GM19043 (cell line): ENCODE data around the gene KRTAP4-11.
"Not testable (repeated sequence)": the region's sequence is repeated elsewhere in the genome, so short reads cannot be mapped to it uniquely, and the experiment has no call there.

Experiments used
- ATAC-seq: cut with Tn5 transposase; IDR thresholded peaks from one replicate; pipeline ENCODE4 v1.9.1; 2021; ENCODE audit warnings: low read depth; ENCODE audit not compliant: unreplicated experiment

KRTAP4-11 gene

DNA sequence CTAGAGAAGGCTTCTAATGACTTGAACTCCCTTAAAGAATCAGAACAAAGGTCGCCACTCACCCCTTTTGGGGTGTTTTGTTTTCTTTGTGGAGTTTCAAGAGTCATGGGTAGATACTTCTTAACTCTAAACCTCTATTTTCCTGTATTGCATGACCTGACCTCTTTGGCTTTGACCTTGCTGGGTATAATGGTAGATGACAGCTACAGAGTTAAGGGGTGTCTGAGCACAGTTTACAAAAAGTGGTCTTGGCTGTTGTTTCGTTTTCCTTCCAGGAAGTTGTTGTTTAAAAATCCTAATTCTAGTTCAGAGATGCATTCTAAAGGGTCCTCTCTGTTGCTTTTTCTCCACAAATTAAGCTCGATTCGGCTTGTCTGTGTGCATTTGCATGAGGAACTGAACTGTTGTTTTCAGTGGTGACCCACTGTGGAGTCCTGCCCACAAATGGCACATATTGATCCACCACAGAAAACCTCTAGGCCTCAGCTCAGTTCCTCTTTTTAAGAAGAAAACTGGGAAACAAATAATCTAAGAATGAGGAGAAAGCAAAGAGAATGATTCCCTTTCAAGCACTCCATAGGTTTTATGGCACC is 29.3 kb downstream of the KRTAP4-11 start:
- ATAC-seq, result not testable (repeated sequence)

GRCh38 chr17:41084100-41084856 is 33.9 kb downstream of the KRTAP4-11 start, which contains the start of gene KRTAP4-7:
Gene KRTAP4-7, plus strand, starts transcription at chr17:41084150. Its CDS starts 57 bp downstream, at chr17:41084207.
- ATAC-seq, result not testable (repeated sequence)

GRCh38 chr17:41083427-41083826 is 34.7 kb downstream of the KRTAP4-11 start:
- not testable (repeated sequence) for ATAC-seq

- ATAC-seq, result no peak
These were observed 35.5 kb downstream of the KRTAP4-11 start for GRCh38 chr17:41082626-41083025.

DNA sequence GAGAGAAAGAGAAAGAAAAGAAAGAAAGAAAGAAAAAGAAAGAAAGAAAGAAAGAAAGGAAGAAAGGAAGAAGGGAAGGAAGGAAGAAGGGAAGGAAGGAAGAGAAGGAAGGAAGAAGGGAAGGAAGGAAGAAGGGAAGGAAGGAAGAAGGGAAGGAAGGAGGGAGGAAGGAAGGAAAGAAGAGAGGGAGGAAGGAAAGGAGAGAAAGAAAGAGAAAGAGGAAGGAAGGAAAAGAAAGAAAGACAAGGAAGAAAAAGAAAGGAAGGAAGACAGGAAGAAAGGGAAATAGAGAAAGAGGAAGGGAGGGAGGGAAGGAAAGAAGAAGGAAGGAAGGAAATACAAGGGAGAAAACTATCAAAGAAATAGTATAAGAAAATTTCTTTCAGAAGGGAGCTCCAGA is 41.4 kb downstream of the KRTAP4-11 start:
- no peak for ATAC-seq

GRCh38 chr17:41073676-41074075 is 44.5 kb downstream of the KRTAP4-11 start:
- ATAC-seq, result no peak

DNA sequence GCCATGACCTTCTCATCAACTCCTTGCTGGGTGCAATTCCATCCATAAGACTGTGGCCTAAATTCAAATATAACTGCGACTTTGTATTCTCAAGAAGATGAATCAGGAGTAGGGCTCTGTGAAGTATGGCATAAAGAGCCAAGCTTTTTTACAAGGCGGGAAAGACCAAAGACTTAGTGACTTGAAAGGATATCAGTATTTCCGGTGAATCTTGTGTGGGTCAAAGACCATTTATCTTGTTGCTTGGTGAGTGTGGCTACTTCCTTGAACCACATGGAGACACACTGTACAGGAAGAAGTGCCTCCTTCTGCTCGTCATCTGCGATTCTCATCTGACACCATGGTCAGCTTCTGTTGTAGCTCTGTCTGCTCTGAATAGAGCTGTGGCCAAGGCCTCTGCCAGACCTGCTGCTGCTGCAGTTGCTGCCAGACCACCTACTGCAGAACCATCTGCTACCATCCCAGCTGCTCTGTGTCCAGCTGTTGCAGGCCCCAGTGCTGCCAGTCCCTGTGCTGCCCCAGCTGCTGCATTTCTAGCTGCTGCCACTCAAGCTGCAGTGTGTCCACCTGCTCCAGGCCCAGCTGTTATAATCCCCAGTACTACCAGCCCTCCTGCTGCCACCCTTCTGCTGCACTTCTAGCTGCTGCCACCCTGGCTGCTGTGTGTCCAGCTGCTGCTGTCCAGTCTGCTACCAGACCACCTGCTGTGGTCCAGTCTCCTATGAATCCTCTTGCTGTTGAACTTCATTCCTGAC is 46.4 kb downstream of the KRTAP4-11 start:
- ATAC-seq, result no peak

DNA sequence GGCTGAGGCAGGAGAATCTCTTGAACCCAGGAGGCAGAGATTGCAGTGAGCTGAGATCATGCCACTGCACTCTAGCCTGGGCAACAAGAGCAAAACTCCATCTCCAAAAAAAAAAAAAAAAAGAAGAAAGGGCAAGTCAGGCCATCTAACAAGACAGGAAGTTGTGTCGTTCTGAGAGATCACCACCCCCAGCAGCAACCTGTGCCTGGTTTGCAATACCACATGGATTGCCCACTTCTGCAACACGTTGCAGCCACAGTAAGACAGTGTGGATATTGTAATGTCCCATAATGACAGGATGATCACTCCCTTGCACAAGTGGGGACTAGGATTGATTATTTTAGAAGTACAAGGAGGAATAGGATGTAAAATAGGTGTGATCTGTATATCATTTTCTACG is 49.1 kb downstream of the KRTAP4-11 start:
- ATAC-seq, result no peak

GRCh38 chr17:41067281-41067680 is 50.9 kb downstream of the KRTAP4-11 start:
- ATAC-seq, result no peak
